ENCODE results near the gene HCN4.

DNA sequence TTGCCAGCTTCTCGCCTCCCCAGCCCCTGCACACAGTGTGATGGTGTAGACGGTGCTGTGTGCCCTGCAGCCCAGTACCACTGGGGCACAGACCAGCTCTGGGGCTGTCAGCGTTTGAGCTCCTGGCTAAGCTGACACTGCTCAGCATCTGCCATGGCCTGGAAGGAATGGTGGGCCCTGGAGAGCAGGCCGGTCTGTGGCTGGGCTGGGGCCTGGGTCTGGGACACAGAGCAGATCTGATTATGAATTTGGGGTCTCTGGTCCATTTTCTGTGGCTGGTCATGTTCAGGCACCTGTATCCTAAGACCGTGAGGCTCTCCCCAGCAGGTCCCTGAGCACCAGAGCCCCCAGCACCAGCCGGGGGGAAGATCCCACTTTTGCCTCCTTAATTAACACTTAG lies 34.7 kb downstream of the HCN4 start:
- TF ChIP-seq, protein P1, sequence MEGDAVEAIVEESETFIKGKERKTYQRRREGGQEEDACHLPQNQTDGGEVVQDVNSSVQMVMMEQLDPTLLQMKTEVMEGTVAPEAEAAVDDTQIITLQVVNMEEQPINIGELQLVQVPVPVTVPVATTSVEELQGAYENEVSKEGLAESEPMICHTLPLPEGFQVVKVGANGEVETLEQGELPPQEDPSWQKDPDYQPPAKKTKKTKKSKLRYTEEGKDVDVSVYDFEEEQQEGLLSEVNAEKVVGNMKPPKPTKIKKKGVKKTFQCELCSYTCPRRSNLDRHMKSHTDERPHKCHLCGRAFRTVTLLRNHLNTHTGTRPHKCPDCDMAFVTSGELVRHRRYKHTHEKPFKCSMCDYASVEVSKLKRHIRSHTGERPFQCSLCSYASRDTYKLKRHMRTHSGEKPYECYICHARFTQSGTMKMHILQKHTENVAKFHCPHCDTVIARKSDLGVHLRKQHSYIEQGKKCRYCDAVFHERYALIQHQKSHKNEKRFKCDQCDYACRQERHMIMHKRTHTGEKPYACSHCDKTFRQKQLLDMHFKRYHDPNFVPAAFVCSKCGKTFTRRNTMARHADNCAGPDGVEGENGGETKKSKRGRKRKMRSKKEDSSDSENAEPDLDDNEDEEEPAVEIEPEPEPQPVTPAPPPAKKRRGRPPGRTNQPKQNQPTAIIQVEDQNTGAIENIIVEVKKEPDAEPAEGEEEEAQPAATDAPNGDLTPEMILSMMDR (IDR thresholded peaks at IDR 0.05), result no peak
- TF ChIP-seq, protein P2, sequence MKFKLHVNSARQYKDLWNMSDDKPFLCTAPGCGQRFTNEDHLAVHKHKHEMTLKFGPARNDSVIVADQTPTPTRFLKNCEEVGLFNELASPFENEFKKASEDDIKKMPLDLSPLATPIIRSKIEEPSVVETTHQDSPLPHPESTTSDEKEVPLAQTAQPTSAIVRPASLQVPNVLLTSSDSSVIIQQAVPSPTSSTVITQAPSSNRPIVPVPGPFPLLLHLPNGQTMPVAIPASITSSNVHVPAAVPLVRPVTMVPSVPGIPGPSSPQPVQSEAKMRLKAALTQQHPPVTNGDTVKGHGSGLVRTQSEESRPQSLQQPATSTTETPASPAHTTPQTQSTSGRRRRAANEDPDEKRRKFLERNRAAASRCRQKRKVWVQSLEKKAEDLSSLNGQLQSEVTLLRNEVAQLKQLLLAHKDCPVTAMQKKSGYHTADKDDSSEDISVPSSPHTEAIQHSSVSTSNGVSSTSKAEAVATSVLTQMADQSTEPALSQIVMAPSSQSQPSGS (CRISPR knock-in tag; IDR thresholded peaks at IDR 0.05; ENCODE audit: borderline replicate concordance, low read depth), result no peak
- TF ChIP-seq, protein P3, sequence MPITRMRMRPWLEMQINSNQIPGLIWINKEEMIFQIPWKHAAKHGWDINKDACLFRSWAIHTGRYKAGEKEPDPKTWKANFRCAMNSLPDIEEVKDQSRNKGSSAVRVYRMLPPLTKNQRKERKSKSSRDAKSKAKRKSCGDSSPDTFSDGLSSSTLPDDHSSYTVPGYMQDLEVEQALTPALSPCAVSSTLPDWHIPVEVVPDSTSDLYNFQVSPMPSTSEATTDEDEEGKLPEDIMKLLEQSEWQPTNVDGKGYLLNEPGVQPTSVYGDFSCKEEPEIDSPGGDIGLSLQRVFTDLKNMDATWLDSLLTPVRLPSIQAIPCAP (CRISPR knock-in tag; IDR thresholded peaks at IDR 0.05), result no peak
- TF ChIP-seq SOX15 (CRISPR knock-in tag; IDR thresholded peaks at IDR 0.05) (no peak), ELF4 (CRISPR knock-in tag; IDR thresholded peaks at IDR 0.05; ENCODE audit: low read depth) (no peak), CBFB (CRISPR knock-in tag; IDR thresholded peaks at IDR 0.05; ENCODE audit: low read depth) (no peak), KAT7 (CRISPR knock-in tag; IDR thresholded peaks at IDR 0.05; ENCODE audit: borderline replicate concordance) (no peak), FOXJ3 (CRISPR knock-in tag; IDR thresholded peaks at IDR 0.05; ENCODE audit: borderline replicate concordance) (no peak), ARID4B (CRISPR knock-in tag; IDR thresholded peaks at IDR 0.05; ENCODE audit: borderline replicate concordance) (no peak), NR3C1 (CRISPR knock-in tag; conservative IDR thresholded peaks at IDR 0.05; ENCODE audit: low read depth) (no peak), MAX (CRISPR knock-in tag; IDR thresholded peaks at IDR 0.05) (no peak)
- TF ChIP-seq, protein P4, sequence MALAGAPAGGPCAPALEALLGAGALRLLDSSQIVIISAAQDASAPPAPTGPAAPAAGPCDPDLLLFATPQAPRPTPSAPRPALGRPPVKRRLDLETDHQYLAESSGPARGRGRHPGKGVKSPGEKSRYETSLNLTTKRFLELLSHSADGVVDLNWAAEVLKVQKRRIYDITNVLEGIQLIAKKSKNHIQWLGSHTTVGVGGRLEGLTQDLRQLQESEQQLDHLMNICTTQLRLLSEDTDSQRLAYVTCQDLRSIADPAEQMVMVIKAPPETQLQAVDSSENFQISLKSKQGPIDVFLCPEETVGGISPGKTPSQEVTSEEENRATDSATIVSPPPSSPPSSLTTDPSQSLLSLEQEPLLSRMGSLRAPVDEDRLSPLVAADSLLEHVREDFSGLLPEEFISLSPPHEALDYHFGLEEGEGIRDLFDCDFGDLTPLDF (CRISPR knock-in tag; IDR thresholded peaks at IDR 0.05), result no peak
- TF ChIP-seq, protein P5, sequence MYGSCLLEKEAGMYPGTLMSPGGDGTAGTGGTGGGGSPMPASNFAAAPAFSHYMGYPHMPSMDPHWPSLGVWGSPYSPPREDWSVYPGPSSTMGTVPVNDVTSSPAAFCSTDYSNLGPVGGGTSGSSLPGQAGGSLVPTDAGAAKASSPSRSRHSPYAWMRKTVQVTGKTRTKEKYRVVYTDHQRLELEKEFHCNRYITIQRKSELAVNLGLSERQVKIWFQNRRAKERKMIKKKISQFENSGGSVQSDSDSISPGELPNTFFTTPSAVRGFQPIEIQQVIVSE (CRISPR knock-in tag; IDR thresholded peaks at IDR 0.05; ENCODE audit: borderline replicate concordance), result no peak

All from WTC11 (cell line).